Stimulated activated CD8-positive, alpha-beta memory T cell treated with anti-CD3 and anti-CD28 coated beads, Interleukin-7, amount 100 ng/mL, for 4 hours (primary cell): ENCODE results near the gene ALDH1A1.
"Not testable (repeated sequence)": the region's sequence is repeated elsewhere in the genome, so short reads cannot be mapped to it uniquely, and the experiment has no call there.

Experiments used
- DNase-seq, 2 donors: peaks; one replicate each; pipeline ENCODE4 v3.0.0-alpha.2; 2020; ENCODE audit warnings: low read depth in 2 of 2

The ALDH1A1 gene

GRCh38 chr9:72943844-72944462 lies 8.9 kb downstream of the ALDH1A1 start:
- DNase-seq = no peak

- no peak for DNase-seq
Observed at GRCh38 chr9:72942451-72942850, 10.4 kb downstream of the ALDH1A1 start.

- DNase-seq = not testable (repeated sequence)
Observed at GRCh38 chr9:72939581-72939980, 13.3 kb downstream of the ALDH1A1 start.

- DNase-seq = no peak
Observed at GRCh38 chr9:72937545-72937944, 15.3 kb downstream of the ALDH1A1 start.

GRCh38 chr9:72936679-72937078 lies 16.2 kb downstream of the ALDH1A1 start:
- no peak for DNase-seq

GRCh38 chr9:72936266-72936665 lies 16.6 kb downstream of the ALDH1A1 start:
- DNase-seq = no peak

GRCh38 chr9:72935595-72935994 lies 17.3 kb downstream of the ALDH1A1 start:
- no peak for DNase-seq

- DNase-seq = no peak
Observed at GRCh38 chr9:72933730-72934665, 18.9 kb downstream of the ALDH1A1 start.

- no peak for DNase-seq
Observed at GRCh38 chr9:72932619-72933018, 20.2 kb downstream of the ALDH1A1 start.

GRCh38 chr9:72931897-72932296 lies 21.0 kb downstream of the ALDH1A1 start:
- DNase-seq = no peak

- no peak for DNase-seq
Observed at GRCh38 chr9:72931437-72931836, 21.4 kb downstream of the ALDH1A1 start.

GRCh38 chr9:72930828-72931227 lies 22.0 kb downstream of the ALDH1A1 start:
- no peak for DNase-seq

GRCh38 chr9:72929542-72929941 lies 23.3 kb downstream of the ALDH1A1 start:
- no peak for DNase-seq

GRCh38 chr9:72928042-72928507 lies 24.8 kb downstream of the ALDH1A1 start:
- no peak for DNase-seq

- DNase-seq = no peak
Observed at GRCh38 chr9:72926506-72926905, 26.3 kb downstream of the ALDH1A1 start.

- no peak for DNase-seq
Observed at GRCh38 chr9:72925891-72926290, 27.0 kb downstream of the ALDH1A1 start.

- no peak for DNase-seq
Observed at GRCh38 chr9:72925126-72925789, 27.6 kb downstream of the ALDH1A1 start.

GRCh38 chr9:72924154-72924790 lies 28.6 kb downstream of the ALDH1A1 start:
- DNase-seq = no peak

GRCh38 chr9:72923077-72923476 lies 29.8 kb downstream of the ALDH1A1 start:
- DNase-seq = no peak

- DNase-seq = no peak
Observed at GRCh38 chr9:72921888-72922654, 30.8 kb downstream of the ALDH1A1 start.

- no peak for DNase-seq
Observed at GRCh38 chr9:72919246-72919945, 33.5 kb downstream of the ALDH1A1 start.
